DOHH2 (cell line): ENCODE measurements around the gene ANKRD42.

Experiments used
- H3F3A ChIP-seq: fragments of 200-600 bp; sonication (generic), shearing (Covaris generic); 2 replicates; pipeline ENCODE4 v1.6.0; 2016; ENCODE audit warnings: antibody characterized with exemption, mild to moderate bottlenecking; ENCODE audit not compliant: control insufficient read depth, insufficient read depth
- H3K27ac ChIP-seq: fragments of 200-600 bp; sonication (generic); 2 replicates; pipeline ENCODE4 v1.5.1; 2014; ENCODE audit warnings: low read depth, mild to moderate bottlenecking, low read length, moderate library complexity
- H3K27me3 ChIP-seq: fragments of 200-600 bp; sonication (generic); 2 replicates; pipeline ENCODE4 v1.6.1; 2014; ENCODE audit warnings: mild to moderate bottlenecking, low read length, mixed read lengths; ENCODE audit not compliant: control insufficient read depth
- H3K36me3 ChIP-seq: fragments of 200-600 bp; sonication (generic); 2 replicates; pipeline ENCODE4 v1.6.1; 2014; ENCODE audit warnings: mild to moderate bottlenecking, low read length, moderate library complexity, mixed read lengths; ENCODE audit not compliant: control insufficient read depth
- H3K4me1 ChIP-seq: fragments of 200-600 bp; sonication (generic); 2 replicates; pipeline ENCODE4 v1.6.1; 2014; ENCODE audit warnings: mild to moderate bottlenecking, low read length, mixed read lengths; ENCODE audit not compliant: control insufficient read depth
- H3K4me2 ChIP-seq: fragments of 200-600 bp; sonication (generic); 2 replicates; pipeline ENCODE4 v1.6.0; 2014; ENCODE audit warnings: mild to moderate bottlenecking, low read length, moderate library complexity
- H3K4me3 ChIP-seq: fragments of 200-600 bp; sonication (generic); 2 replicates; pipeline ENCODE4 v1.5.1; 2014; ENCODE audit warnings: mild to moderate bottlenecking, low read length, mixed read lengths
- H3K79me2 ChIP-seq: fragments of 200-600 bp; sonication (generic); 2 replicates; pipeline ENCODE4 v1.6.1; 2014; ENCODE audit warnings: mild to moderate bottlenecking, low read length, mixed read lengths; ENCODE audit not compliant: control insufficient read depth
- H3K9me2 ChIP-seq: fragments of 200-600 bp; sonication (generic); replicated peaks from 2 replicates; pipeline ENCODE4 v1.6.1; 2014; ENCODE audit warnings: mild to moderate bottlenecking, low read length, mixed read lengths; ENCODE audit not compliant: control insufficient read depth
- H3K9me3 ChIP-seq: fragments of 200-600 bp; sonication (generic); 2 replicates; pipeline ENCODE4 v1.6.1; 2014; ENCODE audit warnings: antibody characterized with exemption, low read length, mixed read lengths; ENCODE audit not compliant: control insufficient read depth, insufficient read depth
- H4K20me1 ChIP-seq: fragments of 200-600 bp; sonication (generic); 2 replicates; pipeline ENCODE4 v1.6.0; 2014; ENCODE audit warnings: low read depth, mild to moderate bottlenecking, antibody characterized with exemption, low read length, moderate library complexity; ENCODE audit not compliant: control insufficient read depth, insufficient read depth
- CTCF ChIP-seq: fragments of 200-600 bp; sonication (generic); IDR thresholded peaks from one replicate; pipeline ENCODE4 v1.5.1; 2014; ENCODE audit warnings: antibody characterized with exemption, mild to moderate bottlenecking, low read depth, low read length; ENCODE audit not compliant: poor library complexity, severe bottlenecking
- EZH2phosphoT487 ChIP-seq: fragments of 200-600 bp; sonication (generic); IDR thresholded peaks from 2 replicates; pipeline ENCODE4 v1.6.1; 2017; ENCODE audit warnings: borderline replicate concordance, mild to moderate bottlenecking, antibody characterized with exemption, low read length, moderate library complexity, mixed read lengths

The ANKRD42 gene

GRCh38 chr11:83275888-83276641 is 82.6 kb downstream of the ANKRD42 start:
- peaks cover 8% of the 10 kb centered on the region for H3K79me2 ChIP-seq
- H3K4me2 ChIP-seq = no peak overlapping the region
- H3F3A ChIP-seq = peaks cover 8% of the 10 kb centered on the region; the same call in 1 of the 2 replicates
- no peaks in the 10 kb centered on the region for H4K20me1 ChIP-seq
- H3K4me1 ChIP-seq = peaks cover 8% of the 10 kb centered on the region
- H3K9me2 ChIP-seq = no peaks in the 10 kb centered on the region
- H3K27ac ChIP-seq = no peak overlapping the region
- no peaks in the 10 kb centered on the region for H3K9me3 ChIP-seq
- no peak for TF ChIP-seq EZH2phosphoT487
- TF ChIP-seq CTCF = no peak
- H3K4me3 ChIP-seq = no peak overlapping the region
- H3K27me3 ChIP-seq = no peaks in the 10 kb centered on the region
- H3K36me3 ChIP-seq = peaks cover 69% of the 10 kb centered on the region

GRCh38 chr11:83278351-83278750 is 84.8 kb downstream of the ANKRD42 start:
- H3K36me3 ChIP-seq = peaks cover 57% of the 10 kb centered on the region
- no peak overlapping the region for H3K4me2 ChIP-seq

GRCh38 chr11:83280256-83280655 is 86.7 kb downstream of the ANKRD42 start:
- Histone ChIP-seq H3F3A (no peaks in the 10 kb centered on the region), H3K4me3 (no peak overlapping the region), H3K27me3 (no peaks in the 10 kb centered on the region), H3K27ac (no peak overlapping the region), H3K9me2 (no peaks in the 10 kb centered on the region), H3K4me2 (no peak overlapping the region), H3K4me1 (peaks cover 14% of the 10 kb centered on the region), H4K20me1 (no peaks in the 10 kb centered on the region), H3K36me3 (peaks cover 59% of the 10 kb centered on the region), H3K9me3 (no peaks in the 10 kb centered on the region), H3K79me2 (peaks cover 47% of the 10 kb centered on the region)
- TF ChIP-seq CTCF = no peak
- TF ChIP-seq EZH2phosphoT487 = no peak

More at GRCh38 chr11:83278351-83278750, 84.8 kb downstream of the ANKRD42 start:
- TF ChIP-seq CTCF = no peak
- no peak for TF ChIP-seq EZH2phosphoT487
- no peaks in the 10 kb centered on the region for H3K9me3 ChIP-seq
- H3K79me2 ChIP-seq = peaks cover 28% of the 10 kb centered on the region
- peaks cover 8% of the 10 kb centered on the region; the same call in 1 of the 2 replicates for H3F3A ChIP-seq
- no peaks in the 10 kb centered on the region for H3K9me2 ChIP-seq
- H4K20me1 ChIP-seq = no peaks in the 10 kb centered on the region
- no peak overlapping the region for H3K4me3 ChIP-seq
- no peaks in the 10 kb centered on the region for H3K27me3 ChIP-seq
- H3K4me1 ChIP-seq = peaks cover 8% of the 10 kb centered on the region
- no peak overlapping the region for H3K27ac ChIP-seq
